ENCODE results near the gene HLA-DMB.

Gene HLA-DMB

DNA sequence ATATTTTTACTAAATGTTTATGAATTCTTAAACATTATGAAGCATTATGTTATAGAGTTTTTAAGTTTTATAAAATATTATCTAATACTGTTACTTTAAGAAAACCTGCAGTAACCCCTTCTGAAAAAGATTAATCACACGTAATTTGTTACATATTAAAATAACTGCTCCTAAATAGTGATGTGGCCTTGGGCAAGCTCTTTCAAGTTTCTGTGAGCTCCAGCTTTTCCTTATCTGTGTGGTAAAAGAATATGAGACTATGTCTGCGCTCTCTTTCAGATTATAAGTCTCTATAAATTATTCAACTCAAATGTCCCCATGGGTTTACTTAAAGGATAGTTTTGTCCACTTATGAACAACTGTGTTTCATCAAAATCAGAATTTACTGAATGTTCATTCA, 31.9 kb downstream of the HLA-DMB start:
- no peak for DNase-seq (ENCODE audit: low spot score)

GRCh38 chr6:32906539-32906938, 34.3 kb downstream of the HLA-DMB start:
- DNase-seq (ENCODE audit: low spot score) = no peak

GRCh38 chr6:32905078-32905477, 35.8 kb downstream of the HLA-DMB start:
- no peak for DNase-seq (ENCODE audit: low spot score)

- DNase-seq (ENCODE audit: low spot score) = no peak
These were observed 36.9 kb downstream of the HLA-DMB start for GRCh38 chr6:32903952-32904351.

GRCh38 chr6:32895006-32895345, 45.9 kb downstream of the HLA-DMB start:
- DNase-seq (ENCODE audit: low spot score) = no peak

- DNase-seq (ENCODE audit: low spot score) = peak; percentile 91
These were observed 46.5 kb downstream of the HLA-DMB start for GRCh38 chr6:32894085-32895005.

GRCh38 chr6:32890831-32891230, 50.0 kb downstream of the HLA-DMB start:
- DNase-seq (ENCODE audit: low spot score) = no peak

GRCh38 chr6:32889533-32889932, 51.3 kb downstream of the HLA-DMB start:
- DNase-seq (ENCODE audit: low spot score) = no peak

DNA sequence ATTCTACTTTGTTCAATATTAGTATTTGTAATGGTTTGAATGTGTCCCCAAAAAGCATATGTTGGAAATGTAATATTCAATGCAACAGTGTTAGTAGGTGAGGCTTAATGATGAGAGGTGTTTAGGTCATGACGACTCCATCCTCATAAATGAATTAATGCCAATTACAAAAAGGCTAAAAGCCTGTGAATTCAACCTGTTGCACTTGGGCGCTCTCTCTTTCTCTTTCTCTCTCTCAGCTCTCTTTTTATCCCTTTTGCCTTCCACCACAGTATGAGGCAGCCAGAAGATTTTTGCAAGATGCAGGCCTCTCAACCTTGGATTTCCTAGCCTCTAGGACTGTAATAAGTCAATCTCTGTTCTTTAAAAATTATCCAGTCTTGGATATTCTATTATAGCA, 52.3 kb downstream of the HLA-DMB start:
- no peak for DNase-seq (ENCODE audit: low spot score)

GRCh38 chr6:32887616-32888015, 53.2 kb downstream of the HLA-DMB start:
- no peak for DNase-seq (ENCODE audit: low spot score)

GRCh38 chr6:32886681-32887383, 54.0 kb downstream of the HLA-DMB start:
- peak; percentile 45 for DNase-seq (ENCODE audit: low spot score)

GRCh38 chr6:32885698-32886286, 55.0 kb downstream of the HLA-DMB start:
- DNase-seq (ENCODE audit: low spot score) = peak; percentile 93
